Hepatocyte (in vitro differentiated cells): ENCODE results near the gene DNAJC5G.

Experiments used
- CTCF ChIP-seq: fragments of 200-600 bp; sonication (generic); IDR thresholded peaks from 2 replicates; pipeline ENCODE4 v1.5.1; 2016; ENCODE audit warnings: antibody characterized with exemption, mild to moderate bottlenecking; ENCODE audit not compliant: poor library complexity
- EZH2 ChIP-seq: fragments of 200-600 bp; sonication (generic); IDR thresholded peaks from 2 replicates; pipeline ENCODE4 v1.6.1; 2016; ENCODE audit warnings: antibody characterized with exemption, mild to moderate bottlenecking, borderline replicate concordance

- TF ChIP-seq CTCF (no peak), EZH2 (no peak)
These were observed 24.4 kb upstream of the DNAJC5G start for GRCh38 chr2:27250652-27251379.
